ENCODE data around the gene SLU7.
A peak's percentile ranks its signal among the peaks of the same experiment; 100 is the strongest.
"Not testable (repeated sequence)": the region's sequence is repeated elsewhere in the genome, so short reads cannot be mapped to it uniquely, and the experiment has no call there.

SLU7 gene

GRCh38 chr5:160450164-160450932 lies 31.5 kb upstream of the SLU7 start:
- no peak for DNase-seq

- DNase-seq, result no peak
These were observed 30.6 kb upstream of the SLU7 start for GRCh38 chr5:160449458-160449857.

GRCh38 chr5:160448886-160449285 lies 30.0 kb upstream of the SLU7 start:
- no peak for DNase-seq

- DNase-seq, result no peak
These were observed 26.9 kb upstream of the SLU7 start for GRCh38 chr5:160445751-160446150.

GRCh38 chr5:160445132-160445531 lies 26.3 kb upstream of the SLU7 start:
- no peak for DNase-seq

- DNase-seq, result no peak
These were observed 25.5 kb upstream of the SLU7 start for GRCh38 chr5:160444407-160444806.

- DNase-seq, result no peak
These were observed 24.0 kb upstream of the SLU7 start for GRCh38 chr5:160442824-160443431.

GRCh38 chr5:160441311-160441781 lies 22.5 kb upstream of the SLU7 start:
- no peak for DNase-seq

GRCh38 chr5:160439205-160439600 lies 20.3 kb upstream of the SLU7 start:
- DNase-seq, result peak; percentile 98

GRCh38 chr5:160438316-160439204 lies 19.7 kb upstream of the SLU7 start:
- peak; percentile 81 for DNase-seq

GRCh38 chr5:160437271-160437670 lies 18.4 kb upstream of the SLU7 start:
- DNase-seq, result no peak

- DNase-seq, result not testable (repeated sequence)
These were observed 17.8 kb upstream of the SLU7 start for GRCh38 chr5:160436661-160437060.

- DNase-seq, result no peak
These were observed 17.1 kb upstream of the SLU7 start for GRCh38 chr5:160436017-160436416.

- no peak for DNase-seq
These were observed 16.7 kb upstream of the SLU7 start for GRCh38 chr5:160435532-160435931.

- no peak for DNase-seq
These were observed 15.2 kb upstream of the SLU7 start for GRCh38 chr5:160434022-160434531.

GRCh38 chr5:160432787-160433186 lies 13.9 kb upstream of the SLU7 start:
- no peak for DNase-seq

GRCh38 chr5:160432196-160432595 lies 13.3 kb upstream of the SLU7 start:
- no peak for DNase-seq

GRCh38 chr5:160427607-160428006 lies 8.7 kb upstream of the SLU7 start:
- no peak for DNase-seq

GRCh38 chr5:160423099-160423498 lies 4.2 kb upstream of the SLU7 start:
- DNase-seq, result no peak

- DNase-seq, result peak; percentile 93
These were observed 2.9 kb upstream of the SLU7 start, which contains the start of gene PTTG1 for GRCh38 chr5:160421625-160422258. TSS of gene PTTG1 (plus strand) at chr5:160421855. CDS start at chr5:160422313, 458 bp downstream.

GRCh38 chr5:160420331-160420610 lies 1.4 kb upstream of the SLU7 start:
- DNase-seq, result no peak

GRCh38 chr5:160419458-160420330 lies 813 bp upstream of the SLU7 start:
- DNase-seq, result no peak
